Thoracic aorta (tissue), 2 donors: ENCODE results near the gene KAZN. TPM values are rescaled to one million over a fixed set of nuclear protein-coding genes. Genes with fewer than 3 reads are reported as not detected.

Experiments
- ATAC-seq: fragments of 150-250 bp; one replicate; pipeline ENCODE4 v1.8.0; 2017; ENCODE audit warnings: low read depth; ENCODE audit not compliant: insufficient number of reproducible peaks, low FRiP score
- DNase-seq: peaks from one replicate; pipeline ENCODE4 v3.0.0-alpha.2; 2020; ENCODE audit warnings: low spot score
- H3K27ac ChIP-seq, 2 donors: fragments of 200-600 bp; sonication (generic); 1 replicate in 1 of 2; 2 replicates in 1 of 2; pipeline ENCODE4 v1.5.1; 2016; ENCODE audit warnings: mild to moderate bottlenecking in 2 of 2, moderate library complexity in 2 of 2
- H3K27me3 ChIP-seq: fragments of 200-600 bp; sonication (generic); replicated peaks from 2 replicates; pipeline ENCODE4 v1.6.0; 2016; ENCODE audit warnings: mild to moderate bottlenecking; ENCODE audit not compliant: insufficient read depth
- H3K36me3 ChIP-seq: fragments of 200-600 bp; sonication (generic); one replicate; pipeline ENCODE4 v1.5.1; 2016
- H3K4me1 ChIP-seq, 2 donors: fragments of 200-600 bp; sonication (generic); 1 replicate in 1 of 2; 2 replicates in 1 of 2; pipeline versions ENCODE4 v1.5.1 to v1.6.0; 2016; ENCODE audit warnings: low read depth in 2 of 2, mild to moderate bottlenecking in 1 of 2; ENCODE audit not compliant: control insufficient read depth in 1 of 2
- H3K4me3 ChIP-seq: fragments of 200-600 bp; sonication (generic); 2 replicates; pipeline ENCODE4 v1.5.1; 2016; ENCODE audit warnings: mild to moderate bottlenecking
- H3K9me3 ChIP-seq: fragments of 200-600 bp; sonication (generic); 2 replicates; pipeline ENCODE4 v1.5.1; 2016
- total RNA-seq, 2 donors: library from RNA; depleted of rRNA; stranded (reverse); fragments of >200 nt; gene quantifications; one replicate each; pipeline versions ENCODE4 v1.1.0 to v1.2.3, GENCODE V29; 2016
- TF ChIP-seq, protein P1 (sequence below): fragments of 200-600 bp; sonication (generic); IDR thresholded peaks from one replicate; pipeline ENCODE4 v1.5.1; 2019; ENCODE audit warnings: antibody characterized with exemption

KAZN gene
- total RNA-seq, 2 donors from 2014 or later = 17.4 to 30.3 TPM

DNA sequence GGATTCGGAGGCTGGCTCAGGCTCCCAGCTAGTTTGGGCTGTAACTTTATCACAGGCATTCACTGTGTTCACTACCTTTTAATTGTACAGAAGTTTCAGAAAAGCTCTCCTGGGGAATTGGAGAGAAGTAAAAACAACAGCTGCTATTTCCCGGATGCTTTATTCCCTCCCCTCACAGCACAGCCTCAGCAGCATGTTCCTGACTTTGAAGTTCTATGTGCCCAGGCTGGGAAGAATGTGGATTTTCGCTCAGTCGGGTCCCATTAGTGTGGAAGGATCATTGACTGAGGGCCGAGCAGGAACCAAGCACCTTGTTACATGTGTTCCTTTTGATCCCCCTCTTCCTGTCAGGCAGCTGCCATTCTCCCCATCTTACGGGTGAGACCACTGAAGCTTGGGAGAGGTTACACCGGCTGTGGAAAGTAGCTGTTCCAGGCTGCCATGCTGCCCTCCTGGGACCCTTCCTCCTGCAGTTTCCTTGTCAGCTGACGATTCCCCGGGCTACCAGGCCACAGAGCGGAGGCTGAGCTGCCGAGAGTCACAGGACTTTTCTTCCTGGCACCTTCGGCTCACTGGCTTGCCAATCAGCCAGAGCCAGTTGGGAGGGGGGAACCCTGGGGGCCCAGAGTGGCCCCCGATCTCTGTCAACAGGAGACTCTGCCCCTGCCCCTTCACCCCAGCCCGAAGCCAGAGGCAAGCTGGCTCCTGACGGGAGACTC lies 331.9 kb downstream of the KAZN start:
- Histone ChIP-seq H3K9me3 (no peaks in the 10 kb centered on the region), H3K36me3 (no peaks in the 10 kb centered on the region), H3K4me3 (no peak overlapping the region), H3K27ac (no peak overlapping the region), H3K27me3 (no peaks in the 10 kb centered on the region), H3K4me1 (peaks cover under 1 to 5% of the 10 kb centered on the region in 2 donors)
- TF ChIP-seq, protein P1, sequence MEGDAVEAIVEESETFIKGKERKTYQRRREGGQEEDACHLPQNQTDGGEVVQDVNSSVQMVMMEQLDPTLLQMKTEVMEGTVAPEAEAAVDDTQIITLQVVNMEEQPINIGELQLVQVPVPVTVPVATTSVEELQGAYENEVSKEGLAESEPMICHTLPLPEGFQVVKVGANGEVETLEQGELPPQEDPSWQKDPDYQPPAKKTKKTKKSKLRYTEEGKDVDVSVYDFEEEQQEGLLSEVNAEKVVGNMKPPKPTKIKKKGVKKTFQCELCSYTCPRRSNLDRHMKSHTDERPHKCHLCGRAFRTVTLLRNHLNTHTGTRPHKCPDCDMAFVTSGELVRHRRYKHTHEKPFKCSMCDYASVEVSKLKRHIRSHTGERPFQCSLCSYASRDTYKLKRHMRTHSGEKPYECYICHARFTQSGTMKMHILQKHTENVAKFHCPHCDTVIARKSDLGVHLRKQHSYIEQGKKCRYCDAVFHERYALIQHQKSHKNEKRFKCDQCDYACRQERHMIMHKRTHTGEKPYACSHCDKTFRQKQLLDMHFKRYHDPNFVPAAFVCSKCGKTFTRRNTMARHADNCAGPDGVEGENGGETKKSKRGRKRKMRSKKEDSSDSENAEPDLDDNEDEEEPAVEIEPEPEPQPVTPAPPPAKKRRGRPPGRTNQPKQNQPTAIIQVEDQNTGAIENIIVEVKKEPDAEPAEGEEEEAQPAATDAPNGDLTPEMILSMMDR = no peak
- no peak for ATAC-seq
- DNase-seq = no peak

DNA sequence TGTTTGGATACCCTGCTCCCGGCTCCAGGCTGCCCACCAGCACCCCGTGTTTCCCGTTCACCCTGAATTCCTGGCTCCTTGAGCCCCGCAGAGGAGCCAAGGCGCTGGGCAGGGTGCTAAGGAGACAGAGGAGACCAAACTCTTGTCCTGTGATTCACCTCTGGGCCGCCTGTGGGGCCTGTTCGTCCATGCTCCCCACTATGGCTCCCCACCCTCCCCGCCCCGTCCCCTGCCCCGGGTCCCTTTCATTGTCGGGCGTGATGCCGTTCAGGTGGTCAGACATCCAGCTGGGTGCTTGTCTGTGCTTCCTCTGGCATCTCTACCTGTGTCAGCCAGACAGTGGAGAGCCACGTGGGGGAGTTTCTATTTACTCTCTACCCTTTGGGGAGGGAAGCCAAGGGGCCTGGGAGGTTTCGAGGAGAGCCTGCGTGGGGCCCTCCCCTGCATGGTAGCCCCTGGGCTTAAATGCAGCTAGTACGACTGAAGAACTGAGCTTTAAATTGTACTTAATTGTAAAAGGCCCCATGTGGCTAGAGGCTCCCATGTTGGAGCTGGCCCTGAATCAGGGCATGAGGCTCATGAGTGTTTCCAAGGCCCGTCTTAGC lies 333.7 kb downstream of the KAZN start:
- DNase-seq (no peak), ATAC-seq (no peak)
- Histone ChIP-seq H3K9me3 (no peaks in the 10 kb centered on the region), H3K27me3 (no peaks in the 10 kb centered on the region), H3K36me3 (no peaks in the 10 kb centered on the region), H3K27ac (no peak overlapping the region), H3K4me3 (no peak overlapping the region), H3K4me1 (no peaks in the 10 kb centered on the region)
- TF ChIP-seq, protein P1 = no peak

DNA sequence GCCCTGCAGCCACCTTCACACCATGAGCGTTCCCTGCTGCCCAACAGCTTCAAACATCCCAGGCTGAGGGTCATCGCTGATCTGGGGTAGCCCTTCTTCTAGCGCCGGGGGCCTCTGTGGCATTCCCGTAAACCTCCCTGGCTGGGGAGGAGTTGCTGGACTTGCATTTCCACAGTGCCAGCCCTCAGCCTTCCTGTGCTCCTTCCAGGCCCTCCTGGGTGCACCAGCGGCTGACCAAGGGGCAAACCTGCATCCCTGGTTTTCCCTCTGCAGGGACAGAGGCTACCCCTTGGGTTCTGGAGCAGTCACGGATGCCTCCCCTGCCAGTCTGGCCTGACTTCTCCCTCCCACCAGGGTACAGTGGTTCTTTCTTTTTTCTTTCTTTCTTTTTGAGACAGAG lies 336.4 kb downstream of the KAZN start:
- Histone ChIP-seq H3K4me1 (peaks cover 0 to under 1% of the 10 kb centered on the region in 2 donors), H3K4me3 (no peak overlapping the region), H3K36me3 (no peaks in the 10 kb centered on the region), H3K9me3 (no peaks in the 10 kb centered on the region), H3K27me3 (no peaks in the 10 kb centered on the region), H3K27ac (no peak overlapping the region)
- no peak for ATAC-seq
- DNase-seq = no peak
- TF ChIP-seq, protein P1 = no peak

DNA sequence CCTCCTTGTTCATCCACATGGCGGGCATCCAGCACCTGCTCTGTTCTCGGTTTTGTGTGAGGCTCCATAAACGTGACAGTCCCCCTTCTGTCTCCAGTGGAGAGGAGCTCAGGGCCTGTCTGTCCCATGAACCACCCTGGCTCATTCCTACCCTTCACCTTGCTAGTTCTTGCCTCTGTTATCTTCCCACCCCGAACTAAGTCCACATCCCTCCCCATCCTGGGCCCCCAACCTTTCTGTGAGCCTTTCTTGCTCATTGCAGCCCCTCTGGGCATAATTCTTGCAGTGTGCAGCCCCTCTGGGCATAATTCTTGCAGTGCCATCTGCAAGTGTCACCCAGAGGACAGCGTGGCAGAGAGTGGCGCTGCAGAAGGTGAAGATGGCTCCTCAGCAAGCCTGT lies 338.3 kb downstream of the KAZN start:
- no peak for DNase-seq

DNA sequence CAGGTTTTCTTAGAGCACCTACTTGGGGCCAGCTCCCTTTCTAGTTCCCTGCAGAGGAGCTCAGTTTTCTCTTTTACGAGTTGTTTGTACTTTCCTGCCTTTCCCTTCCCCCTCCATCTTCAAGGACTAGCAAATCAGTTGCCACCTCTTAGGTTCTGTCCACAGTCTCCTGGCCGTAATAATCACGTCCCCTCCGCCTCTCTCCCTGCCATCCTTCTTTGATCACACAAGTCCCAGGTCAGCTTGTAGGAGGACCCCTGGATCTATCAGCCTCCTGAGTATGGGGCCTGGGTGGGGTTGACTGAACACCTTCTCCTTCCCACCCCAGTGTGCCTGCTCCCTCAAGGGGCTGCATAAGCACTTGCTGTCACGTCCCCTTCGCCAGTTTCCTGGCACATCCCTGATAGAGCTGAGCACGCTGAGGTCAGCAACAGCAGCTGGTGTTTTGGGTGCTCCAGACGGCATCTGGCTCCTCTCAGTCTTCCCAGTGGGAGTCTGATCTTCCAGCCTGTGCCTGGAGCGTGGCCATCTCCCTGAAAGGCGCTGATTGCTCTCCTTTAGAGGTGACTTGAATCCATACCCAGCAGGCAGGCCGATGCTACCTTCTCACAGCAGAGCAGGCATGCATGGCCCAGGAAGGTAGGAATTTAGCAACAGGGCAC lies 338.9 kb downstream of the KAZN start:
- no peak overlapping the region for H3K4me3 ChIP-seq
- no peak overlapping the region for H3K27ac ChIP-seq
- DNase-seq (no peak), ATAC-seq (no peak)
- H3K27me3 ChIP-seq = no peaks in the 10 kb centered on the region
- peaks cover under 1 to 9% of the 10 kb centered on the region in 2 donors for H3K4me1 ChIP-seq
- TF ChIP-seq, protein P1 = no peak
- H3K9me3 ChIP-seq = no peaks in the 10 kb centered on the region
- H3K36me3 ChIP-seq = no peaks in the 10 kb centered on the region

More for the DNA sequence above, 338.3 kb downstream of the KAZN start:
- TF ChIP-seq, protein P1 = no peak
- Histone ChIP-seq H3K27ac (no peak overlapping the region), H3K4me3 (no peak overlapping the region), H3K27me3 (no peaks in the 10 kb centered on the region), H3K9me3 (no peaks in the 10 kb centered on the region), H3K4me1 (peaks cover 0 to 9% of the 10 kb centered on the region in 2 donors), H3K36me3 (no peaks in the 10 kb centered on the region)
- no peak for ATAC-seq
